NB4 (cell line): ENCODE measurements around the gene TMCC3.
"Not testable (repeated sequence)": the region's sequence is repeated elsewhere in the genome, so short reads cannot be mapped to it uniquely, and the experiment has no call there.

Source experiments
- DNase-seq: peaks from one replicate; pipeline ENCODE4 v3.0.0; 2010; ENCODE audit warnings: low read depth
- H3K4me3 ChIP-seq: one replicate; pipeline ENCODE4 v1.5.1; 2011; ENCODE audit warnings: mild to moderate bottlenecking, low read depth, low read length, moderate library complexity
- CTCF ChIP-seq: IDR thresholded peaks from one replicate; pipeline ENCODE4 v1.5.1; 2012; ENCODE audit warnings: low read depth, low read length
- MAX ChIP-seq: IDR thresholded peaks from 2 replicates; pipeline ENCODE4 v1.6.1; 2011; ENCODE audit warnings: low read depth, low read length
- MYC ChIP-seq: IDR thresholded peaks from 2 replicates; pipeline ENCODE4 v1.6.1; 2011; ENCODE audit warnings: low read depth, low read length
- POLR2A ChIP-seq: IDR thresholded peaks from 2 replicates; pipeline ENCODE4 v1.6.1; 2011; ENCODE audit warnings: mild to moderate bottlenecking; ENCODE audit not compliant: insufficient read length; ENCODE audit errors: extremely low read depth

TMCC3 gene

GRCh38 chr12:94618995-94619695, 31.2 kb downstream of the TMCC3 start:
- DNase-seq, result no peak
- TF ChIP-seq MYC, result no peak
- TF ChIP-seq POLR2A, result no peak
- no peak for TF ChIP-seq CTCF
- no peak for TF ChIP-seq MAX
- H3K4me3 ChIP-seq, result no peak overlapping the region

DNA sequence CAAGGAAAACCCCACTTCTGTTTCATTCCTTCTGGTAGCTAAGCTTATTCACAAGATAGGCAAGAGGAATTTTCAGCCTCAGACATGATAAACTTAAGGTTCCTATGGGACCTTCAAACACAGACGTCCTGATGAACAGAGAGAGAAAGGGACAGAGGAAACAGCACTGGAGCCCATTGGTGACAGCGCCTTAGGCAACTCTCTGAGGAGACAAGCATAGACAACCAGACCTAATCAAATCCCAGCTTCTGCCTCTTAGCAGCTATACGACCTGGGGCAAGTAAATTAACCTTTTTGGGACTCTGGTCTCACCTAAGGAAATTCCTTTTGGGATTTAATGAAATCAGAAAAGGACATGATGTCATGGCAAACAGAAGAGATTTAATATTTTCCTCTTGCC, 33.3 kb downstream of the TMCC3 start:
- H3K4me3 ChIP-seq, result no peak overlapping the region
- no peak for DNase-seq

GRCh38 chr12:94616203-94616729, 34.1 kb downstream of the TMCC3 start:
- H3K4me3 ChIP-seq, result no peak overlapping the region
- peak; percentile 15 for DNase-seq
- TF ChIP-seq MAX, result no peak

More for the DNA sequence above, 33.3 kb downstream of the TMCC3 start:
- TF ChIP-seq POLR2A, result no peak
- TF ChIP-seq MYC, result no peak
- TF ChIP-seq CTCF, result no peak
- TF ChIP-seq MAX, result no peak

DNA sequence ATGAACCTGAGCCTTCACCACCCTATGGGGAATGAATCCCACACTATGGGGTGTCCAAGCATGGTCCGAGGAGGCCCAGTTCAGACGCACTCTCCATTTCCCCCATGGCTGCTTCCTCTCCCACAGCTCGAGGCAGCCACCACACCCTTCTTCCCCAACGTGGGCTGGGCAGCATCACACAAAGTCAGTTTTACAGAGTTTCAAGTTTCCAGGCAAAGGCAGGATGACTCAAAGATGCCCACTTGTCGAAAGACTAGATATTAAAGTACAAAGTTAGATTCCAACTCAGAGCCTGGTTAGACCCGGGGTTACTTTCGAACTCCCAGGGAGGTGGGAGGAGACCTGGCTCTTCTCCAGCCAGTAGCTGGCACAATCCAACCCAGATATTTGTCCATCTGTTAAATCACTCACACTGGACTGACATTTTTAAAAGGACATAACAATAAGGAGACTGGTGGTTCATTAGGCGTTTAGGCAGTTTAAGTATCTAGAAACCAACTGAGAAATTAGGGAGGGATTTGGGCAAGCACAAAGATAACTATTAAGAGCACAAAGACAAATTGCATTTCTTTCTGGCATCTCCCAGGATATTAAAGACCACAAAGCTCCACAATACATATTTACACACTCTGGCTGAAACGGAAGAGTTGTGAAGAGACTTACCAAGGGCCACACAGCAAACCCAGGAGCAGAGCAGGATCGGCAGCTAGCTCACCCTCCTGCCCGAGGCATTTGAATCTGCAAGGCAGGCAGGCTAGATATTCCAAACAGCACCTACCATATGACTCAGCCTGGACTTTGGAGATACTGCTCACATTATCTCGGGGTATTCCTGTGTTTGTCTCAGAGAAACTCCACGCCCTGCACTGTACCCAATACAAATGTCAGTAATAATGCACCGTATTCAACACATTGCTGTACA, 34.8 kb downstream of the TMCC3 start:
- DNase-seq, result no peak
- no peak overlapping the region for H3K4me3 ChIP-seq
- no peak for TF ChIP-seq POLR2A
- TF ChIP-seq MYC, result no peak
- TF ChIP-seq MAX, result no peak
- no peak for TF ChIP-seq CTCF

DNA sequence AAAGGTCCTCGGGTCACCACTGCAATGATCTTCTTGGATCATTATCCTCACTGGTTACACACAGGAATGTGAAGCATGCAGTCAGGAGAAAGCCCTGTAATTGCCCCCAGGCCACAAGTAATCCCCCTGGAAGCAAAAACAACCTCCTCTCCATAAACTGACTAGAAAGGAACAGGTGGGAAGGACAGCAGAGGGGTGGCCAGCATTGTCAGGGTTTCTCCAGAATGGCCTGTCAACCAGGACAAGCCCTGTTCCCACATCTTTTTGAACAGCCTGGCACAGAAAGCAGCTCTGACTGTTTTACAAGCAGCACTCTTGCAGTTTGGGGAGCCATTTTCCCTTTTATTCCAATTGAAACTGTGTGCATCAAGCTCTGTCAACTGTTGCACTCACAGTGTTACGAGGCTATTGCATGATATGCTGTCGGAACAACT, 36.1 kb downstream of the TMCC3 start:
- no peak for DNase-seq
- TF ChIP-seq MAX, result no peak
- no peak for TF ChIP-seq MYC
- no peak for TF ChIP-seq CTCF
- no peak for TF ChIP-seq POLR2A
- no peak overlapping the region for H3K4me3 ChIP-seq

DNA sequence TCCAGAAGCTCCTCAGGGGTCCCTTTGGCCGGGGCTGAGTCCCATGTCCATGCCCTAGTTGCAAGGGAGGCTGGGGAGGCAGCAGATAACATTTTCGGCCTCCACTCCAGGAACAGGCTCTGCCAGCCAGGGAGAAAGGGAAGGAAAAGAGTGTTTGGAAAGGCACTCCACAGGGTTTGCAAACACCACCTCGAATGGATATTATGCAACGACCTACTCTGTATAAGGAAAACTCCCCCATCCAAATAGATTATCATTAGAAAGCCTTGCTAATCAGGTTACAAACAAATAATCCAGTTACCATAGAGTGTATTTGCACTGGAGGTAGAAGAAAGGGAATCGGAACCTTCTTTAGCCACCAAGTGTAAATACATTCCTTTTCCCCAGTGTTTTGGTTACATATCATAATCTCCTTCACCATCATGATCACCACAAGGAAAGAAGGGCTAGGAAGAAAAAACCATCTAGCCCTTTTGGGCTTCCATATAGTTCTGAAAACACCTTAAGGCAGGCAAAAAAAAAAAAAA, 40.4 kb downstream of the TMCC3 start:
- DNase-seq, result no peak
- no peak overlapping the region for H3K4me3 ChIP-seq
- no peak for TF ChIP-seq MYC
- no peak for TF ChIP-seq MAX
- TF ChIP-seq POLR2A, result no peak
- TF ChIP-seq CTCF, result no peak

DNA sequence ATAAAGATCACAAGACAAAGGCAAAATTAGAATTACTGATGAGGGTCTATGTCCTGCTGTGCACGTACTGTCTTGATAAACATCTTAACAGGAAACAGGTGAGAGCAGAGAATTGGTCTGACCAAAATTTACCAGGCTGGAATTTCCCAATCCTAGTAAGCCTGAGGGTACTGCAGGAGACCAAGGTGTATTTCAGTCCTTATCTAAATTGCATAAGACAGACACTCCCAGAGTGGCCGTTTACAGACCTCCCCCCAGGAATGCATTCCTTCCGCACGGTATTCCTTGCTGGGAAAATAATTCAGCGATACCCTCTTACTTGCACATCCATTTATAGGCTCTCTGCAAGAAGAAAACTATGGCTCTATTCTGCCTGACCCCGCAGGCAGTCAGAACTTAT, 43.5 kb downstream of the TMCC3 start:
- DNase-seq, H3K4me3 ChIP-seq: not testable (repeated sequence)
